CD4-positive, alpha-beta T cell treated with Interferon gamma for 1 hour (primary cell): ENCODE data around the gene INPP5A.
"Not testable (repeated sequence)": the region's sequence is repeated elsewhere in the genome, so short reads cannot be mapped to it uniquely, and the experiment has no call there.

Experiments
- DNase-seq: peaks from one replicate; pipeline ENCODE4 v3.0.0-alpha.2; 2020

The INPP5A gene

DNA sequence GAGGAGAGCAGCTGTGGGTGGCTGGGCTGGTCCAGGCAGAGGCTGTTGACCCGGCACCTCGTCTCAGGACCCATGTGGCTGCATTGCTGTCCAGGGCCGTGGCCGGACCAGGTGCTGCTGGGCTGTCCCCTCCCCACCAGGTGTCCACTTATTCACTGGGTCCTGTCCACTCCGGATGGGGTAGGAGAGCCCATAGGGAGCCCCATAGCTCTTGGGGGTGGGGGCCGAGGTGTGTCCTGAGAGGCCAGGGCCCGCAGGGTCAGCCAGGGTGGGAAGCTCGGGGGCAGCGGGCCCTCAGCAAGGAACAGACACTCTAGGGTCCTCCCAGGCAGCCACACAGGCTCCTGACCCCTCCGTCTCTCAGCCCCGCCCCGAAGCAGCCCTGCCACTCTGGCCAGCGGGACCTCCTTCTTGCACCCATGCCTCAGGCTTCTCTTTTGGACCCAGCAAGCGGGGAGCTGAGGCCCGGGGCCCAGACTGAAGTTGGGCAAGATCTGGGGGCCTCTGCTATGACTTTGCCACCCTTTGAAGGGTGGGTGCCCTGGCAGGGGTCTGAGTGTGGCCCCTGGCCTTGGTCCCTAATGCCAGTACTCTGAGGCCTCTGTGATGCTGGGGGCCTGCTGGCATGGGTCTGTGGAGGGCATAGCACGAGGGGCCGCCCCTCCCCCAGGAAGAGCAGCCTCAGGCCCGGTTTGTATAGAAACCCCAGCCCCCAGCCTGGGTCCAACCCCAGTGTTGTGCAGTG lies 162.0 kb downstream of the INPP5A start:
- no peak for DNase-seq

DNA sequence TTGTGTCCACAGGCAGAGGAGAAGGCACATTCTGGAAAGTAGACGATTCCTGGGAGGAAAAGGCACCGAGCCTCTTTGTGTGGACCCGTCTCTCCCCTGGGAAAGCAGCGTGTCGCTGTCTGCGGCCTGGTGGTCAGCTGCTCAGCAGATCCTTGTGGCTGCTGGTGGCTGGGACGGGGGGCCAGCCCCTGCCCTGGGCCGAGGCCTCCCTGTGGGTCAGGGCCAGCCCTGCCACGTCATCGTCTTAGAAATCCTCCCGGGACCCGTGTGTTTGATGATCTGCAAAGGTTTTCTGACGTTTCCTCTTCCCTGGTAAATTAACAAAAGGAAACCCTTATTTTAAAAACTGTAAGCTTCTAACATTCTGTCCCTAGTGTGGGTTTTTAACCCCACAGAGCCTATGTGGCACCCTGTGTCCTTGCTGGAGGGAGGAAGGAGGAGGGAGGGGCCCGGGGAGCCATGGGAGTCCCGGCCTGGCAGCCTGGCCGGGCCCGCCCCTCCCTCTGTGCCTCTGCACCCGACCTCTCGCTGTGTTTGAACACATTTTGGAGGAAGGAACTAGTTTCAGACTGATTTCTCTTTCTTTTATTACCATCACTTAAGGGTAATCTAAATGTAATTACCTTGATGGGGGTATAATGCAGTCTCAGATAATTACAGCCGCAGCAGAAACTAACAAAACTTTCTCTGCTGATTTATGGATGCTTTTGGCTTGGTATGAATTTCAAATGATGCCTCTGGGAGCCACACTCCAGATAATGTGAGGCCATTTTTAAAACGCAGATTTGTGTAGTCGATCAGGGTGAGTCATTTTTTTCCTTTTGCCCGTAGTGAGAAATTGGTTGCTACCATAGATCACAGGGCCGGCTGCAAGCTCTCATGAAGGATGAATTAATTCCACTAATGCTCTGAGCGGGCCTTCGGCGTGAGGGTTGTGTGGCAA lies 162.8 kb downstream of the INPP5A start:
- no peak for DNase-seq

DNA sequence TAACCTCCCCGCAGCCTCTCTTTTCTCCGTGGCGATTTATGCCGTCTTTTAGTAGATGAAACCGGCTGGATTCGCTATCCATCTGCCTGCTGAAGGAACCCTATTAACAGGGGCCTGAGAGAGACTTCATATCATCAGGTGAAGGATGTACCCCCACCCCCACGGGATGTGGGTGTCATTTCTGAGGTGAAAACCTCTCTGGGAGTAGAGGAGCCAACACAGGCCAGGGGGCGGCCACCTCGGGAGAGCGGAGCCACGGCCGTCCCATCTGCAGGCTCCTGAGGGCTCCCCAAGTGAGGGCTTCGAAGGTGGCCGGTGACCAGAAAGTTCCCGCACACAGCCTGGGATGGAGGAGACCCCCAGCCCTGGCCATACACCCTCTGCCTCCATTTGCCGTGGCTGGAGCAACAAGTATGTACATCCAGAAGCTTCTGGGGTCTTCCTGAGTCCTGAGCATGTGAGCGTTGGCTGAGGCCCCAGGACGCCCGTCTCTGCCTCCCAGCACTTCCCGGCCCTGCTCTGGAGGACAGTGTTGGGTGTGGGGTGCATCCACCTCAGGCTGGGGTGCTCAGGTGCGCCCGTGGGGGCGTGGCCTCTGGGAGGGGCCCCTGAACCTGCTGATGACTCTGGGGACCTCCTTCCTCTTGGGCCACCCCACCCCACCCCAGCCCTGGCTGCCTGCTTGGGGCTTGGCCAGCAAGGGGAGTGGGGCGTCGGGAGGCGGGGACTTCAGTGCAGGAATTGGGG lies 163.7 kb downstream of the INPP5A start:
- DNase-seq = no peak

DNA sequence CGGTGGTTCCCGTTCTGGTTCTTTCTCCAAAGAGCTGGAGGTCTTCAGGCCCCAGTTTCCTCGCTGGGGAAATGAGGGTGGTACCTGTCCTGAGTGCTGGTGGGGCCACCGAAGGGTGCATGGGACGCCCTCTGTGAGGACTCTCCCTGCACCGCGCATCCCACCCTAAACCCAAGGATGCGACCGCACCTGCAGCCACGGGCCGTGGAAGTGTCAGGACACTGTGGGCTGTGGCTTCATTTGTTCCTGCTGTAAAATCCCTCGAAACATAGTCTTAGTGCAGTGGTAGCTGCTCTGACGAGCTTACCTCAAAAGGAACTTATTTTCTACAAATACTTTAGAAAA lies 164.2 kb downstream of the INPP5A start:
- no peak for DNase-seq

DNA sequence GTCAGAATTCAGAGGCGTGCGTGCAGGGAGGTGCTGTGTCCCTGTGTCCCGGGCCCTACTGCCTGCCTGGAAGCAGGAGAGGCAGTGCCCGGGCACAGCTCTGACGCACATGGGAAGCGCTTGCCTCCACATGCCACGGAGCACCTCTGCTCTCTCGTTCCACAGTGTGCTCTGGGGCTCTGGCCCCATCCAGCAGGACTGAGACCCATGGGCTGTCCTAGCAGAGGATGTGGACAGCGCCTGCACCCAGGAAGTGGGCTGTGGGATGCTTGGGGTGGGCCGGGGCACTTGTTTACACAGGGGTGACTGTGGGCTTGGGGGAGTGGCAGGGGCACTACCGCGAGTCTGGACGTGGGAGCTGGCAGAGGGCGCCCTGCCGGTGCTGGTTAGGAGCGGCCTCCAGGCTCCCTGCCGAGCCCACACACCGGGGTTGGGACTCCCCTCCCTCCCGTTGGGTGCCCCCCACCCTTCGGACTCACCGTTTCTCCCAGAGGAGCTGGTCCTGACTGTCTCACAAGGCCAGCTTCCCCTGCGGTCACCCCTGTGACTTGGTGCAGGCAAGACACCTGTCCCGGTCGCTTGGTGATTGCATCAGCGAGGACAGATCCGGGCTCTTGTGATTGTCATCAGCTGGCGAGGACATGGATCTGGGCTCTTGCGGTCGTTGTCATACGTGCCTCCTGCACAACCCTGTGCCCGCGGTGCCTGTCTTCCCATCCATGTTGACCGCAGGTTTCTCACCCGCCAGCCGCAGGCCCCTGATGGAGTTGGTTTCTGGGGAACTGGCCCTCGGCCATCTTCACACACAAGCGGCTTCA lies 165.2 kb downstream of the INPP5A start:
- DNase-seq = no peak

DNA sequence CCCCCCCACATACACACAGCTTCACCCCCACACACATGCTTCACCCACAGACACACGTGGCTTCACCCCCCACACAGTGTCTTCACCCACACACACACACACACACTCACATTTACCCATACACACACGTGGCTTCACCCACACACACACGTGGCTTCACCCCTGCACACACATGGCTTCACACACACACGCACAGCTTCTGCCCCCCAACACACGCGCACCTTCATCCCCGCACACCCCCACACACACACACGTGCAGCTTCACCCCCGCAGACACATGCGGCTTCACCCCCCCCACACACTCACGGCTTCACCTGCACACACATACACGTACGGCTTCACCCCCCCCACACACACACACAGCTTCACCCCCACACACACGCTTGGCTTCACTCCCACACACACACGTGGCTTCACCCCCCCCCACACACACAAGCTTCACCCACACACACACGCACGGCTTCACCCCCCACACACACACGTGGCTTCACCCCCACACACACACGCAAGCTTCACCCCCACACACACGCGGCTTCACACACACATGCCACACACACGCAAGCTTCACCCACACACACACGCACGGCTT lies 165.9 kb downstream of the INPP5A start:
- no peak for DNase-seq

DNA sequence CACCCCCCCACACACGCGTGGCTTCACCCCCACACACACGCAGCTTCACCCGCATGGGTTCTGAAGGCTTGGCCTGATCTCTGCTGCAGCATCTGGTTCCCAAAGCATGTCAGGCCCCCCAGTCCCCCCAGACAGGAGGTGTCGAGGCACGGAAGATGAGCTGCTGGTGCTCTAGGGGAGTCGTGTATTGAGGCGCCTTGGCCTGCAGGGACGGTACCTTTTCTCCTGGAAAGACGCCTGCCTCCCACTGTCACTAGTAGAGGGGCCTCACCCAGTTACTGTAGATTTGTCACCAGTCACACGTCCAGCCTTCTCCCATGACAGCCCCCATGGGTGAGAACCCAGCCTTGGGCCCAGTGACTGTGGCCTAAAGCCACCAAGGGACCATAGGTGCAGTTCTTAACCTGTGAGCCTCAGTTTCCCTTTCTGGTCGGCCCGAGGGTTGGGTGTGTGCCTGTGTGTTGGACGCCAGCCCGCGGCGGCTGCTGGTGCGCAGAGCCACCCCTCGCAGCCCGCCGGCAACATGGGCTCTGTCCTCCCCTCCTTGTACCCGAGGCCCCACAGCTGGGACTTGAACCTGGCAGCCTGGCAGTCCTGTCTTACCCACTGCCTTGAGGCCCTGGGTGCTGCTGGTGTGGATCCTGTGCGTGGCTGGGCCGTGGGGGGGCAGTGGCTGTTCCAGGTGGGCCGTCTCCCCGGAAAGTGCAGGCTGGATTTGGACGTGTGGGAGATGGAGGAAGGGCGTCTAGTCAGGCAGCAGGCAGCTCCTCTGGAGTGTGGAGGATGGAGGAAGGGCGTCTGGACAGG lies 166.6 kb downstream of the INPP5A start:
- DNase-seq = no peak

DNA sequence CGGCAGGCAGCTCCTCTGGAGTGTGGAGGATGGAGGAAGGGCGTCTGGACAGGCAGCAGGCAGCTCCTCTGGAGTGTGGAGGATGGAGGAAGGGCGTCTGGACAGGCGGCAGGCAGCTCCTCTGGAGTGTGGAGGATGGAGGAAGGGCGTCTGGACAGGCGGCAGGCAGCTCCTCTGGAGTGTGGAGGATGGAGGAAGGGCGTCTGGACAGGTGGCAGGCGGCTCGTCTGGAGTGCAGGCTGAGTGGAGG lies 167.2 kb downstream of the INPP5A start:
- DNase-seq = not testable (repeated sequence)

DNA sequence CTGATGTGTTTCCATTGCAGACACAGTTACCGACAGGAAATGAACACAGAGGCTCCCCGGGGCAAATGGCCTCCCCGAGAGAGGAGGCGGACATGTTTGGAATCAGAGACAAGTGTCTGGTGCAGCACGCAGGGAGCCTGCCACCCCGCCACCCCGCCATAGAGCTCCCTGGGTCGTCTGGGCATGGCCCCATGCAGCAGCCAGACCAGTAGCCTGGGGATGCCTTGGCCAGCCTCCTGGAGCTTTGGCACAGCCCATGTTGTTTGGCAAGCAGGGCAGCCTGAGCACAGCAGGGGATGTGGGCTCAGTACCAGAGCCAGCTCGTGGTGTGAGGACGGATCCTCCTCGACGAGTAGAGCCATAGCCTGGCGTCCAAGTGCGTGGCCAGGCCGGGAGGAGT lies 167.6 kb downstream of the INPP5A start:
- no peak for DNase-seq

DNA sequence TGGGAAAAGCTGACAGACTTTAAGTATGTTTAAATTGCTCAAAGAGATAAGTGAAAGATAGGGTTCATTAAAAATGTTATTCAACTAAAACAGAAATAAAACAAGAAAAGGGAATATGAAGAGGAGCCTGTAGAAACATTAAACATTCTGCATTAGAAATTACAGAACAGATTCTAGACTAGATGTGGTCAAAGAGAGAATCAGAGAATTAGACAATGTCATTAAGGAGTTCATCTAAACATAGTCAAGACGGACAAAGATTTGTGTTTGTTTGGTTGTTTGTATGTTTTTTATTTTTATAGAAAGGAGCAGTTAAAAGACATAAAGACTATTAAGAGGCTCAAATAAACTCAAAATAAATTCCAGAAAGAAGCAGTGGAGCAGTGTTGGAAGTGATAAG lies 168.4 kb downstream of the INPP5A start:
- DNase-seq = no peak

DNA sequence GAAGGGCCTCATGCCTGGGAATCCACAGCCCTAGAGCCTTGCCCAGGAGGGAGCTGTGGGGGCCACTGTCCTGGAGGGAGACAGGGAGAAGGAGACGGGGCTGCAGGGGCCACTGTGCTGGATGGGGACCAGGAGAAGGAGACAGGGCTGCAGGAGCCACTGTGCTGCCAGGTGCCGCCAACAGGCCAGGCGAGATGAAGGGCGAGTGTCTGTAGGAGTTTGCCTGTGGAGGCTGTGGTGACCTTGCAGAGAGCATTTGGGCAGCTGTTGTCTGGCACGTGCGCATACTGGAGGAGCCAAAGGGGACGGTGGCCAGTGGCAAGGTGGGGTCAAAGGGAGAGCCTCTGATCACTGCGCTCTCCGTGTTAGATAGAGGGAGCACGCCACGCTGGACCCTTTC lies 169.1 kb downstream of the INPP5A start:
- no peak for DNase-seq

DNA sequence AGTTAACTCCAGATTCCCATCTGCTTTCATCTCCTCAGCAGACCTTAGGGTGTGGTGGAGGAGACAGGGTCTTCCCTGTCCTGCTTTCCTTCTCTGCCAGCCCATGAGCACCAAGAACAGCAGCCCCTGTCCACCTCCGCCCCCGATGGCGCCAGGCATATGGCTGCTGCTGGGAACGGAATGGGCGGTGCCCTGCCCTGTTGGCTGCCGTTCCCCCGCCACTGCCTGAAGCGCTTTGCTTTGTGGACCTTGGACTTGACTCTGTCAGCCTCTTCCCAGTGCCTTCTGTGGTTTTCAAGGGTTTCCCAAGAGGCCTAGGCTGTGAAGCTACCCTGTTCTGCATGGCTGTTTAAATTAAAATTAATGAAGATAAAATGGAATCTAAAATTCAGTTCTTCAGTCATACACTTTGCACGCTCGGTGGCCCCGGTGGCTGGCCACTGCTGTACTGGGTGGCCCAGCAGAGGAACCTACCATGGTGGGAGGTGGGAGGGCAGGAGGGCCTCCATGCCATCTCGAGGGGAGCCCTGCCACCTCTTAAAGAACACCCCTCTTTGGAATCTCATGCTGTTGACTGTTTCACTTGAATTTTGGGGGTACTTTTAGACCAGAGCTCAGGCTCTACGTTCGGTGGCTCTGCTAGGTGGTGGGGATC lies 169.7 kb downstream of the INPP5A start:
- no peak for DNase-seq

DNA sequence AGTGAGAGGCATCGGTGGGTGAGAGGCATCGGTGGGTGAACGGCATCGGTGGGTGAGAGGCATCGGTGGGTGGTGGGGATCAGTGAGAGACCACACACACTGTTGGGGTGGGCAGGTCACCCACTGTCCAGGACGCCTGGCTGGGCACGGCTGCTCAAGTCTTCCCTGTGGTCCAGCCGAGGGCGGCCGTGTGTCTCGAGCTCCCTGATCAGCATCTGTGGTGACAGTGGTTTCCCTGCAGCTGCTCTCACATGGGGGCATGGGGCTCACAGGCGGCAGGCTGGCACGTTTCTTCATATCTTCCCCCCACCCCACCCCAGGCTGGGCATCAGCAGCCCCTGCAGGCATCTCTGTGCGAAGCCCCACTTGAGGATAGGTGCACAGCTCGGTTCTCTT lies 170.2 kb downstream of the INPP5A start:
- DNase-seq = no peak

DNA sequence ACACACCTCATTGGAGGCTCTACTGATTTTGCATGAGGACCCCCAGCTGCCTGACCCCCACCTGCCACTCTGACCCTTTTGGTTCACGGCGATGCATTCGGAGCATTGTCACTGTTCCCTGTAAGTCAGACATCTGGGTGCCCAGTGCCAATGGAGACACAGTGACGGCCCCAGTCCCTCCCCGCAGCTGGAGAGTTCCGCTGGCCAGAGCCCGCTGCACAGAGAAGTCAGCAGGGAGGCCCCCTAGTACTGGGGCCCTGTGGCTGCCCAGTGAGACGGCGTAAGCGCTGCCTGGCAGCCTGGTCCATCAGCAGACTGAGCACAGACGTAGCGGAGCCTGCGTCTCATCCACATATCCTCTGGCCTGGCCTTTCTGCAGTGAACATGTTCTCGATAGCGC lies 170.9 kb downstream of the INPP5A start:
- DNase-seq = no peak

DNA sequence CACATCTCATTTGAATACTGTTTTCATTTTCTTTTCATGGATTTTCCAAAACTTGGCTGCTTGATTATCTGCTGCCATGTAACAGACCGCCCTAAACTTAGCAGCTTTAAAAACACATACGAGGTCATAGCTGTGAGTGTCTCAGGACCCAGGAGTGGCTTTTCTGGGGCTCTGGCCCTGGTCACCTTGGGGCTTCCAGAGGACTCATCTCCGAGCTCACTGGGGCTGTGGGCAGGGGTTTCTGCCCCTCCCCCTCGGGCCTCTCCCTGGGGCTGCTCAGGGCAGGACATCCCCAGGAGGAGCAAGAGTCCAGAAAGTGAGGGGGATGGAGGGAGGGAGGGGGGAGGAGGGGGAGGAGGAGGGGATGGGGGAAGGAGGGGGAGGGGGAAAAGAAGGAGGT lies 171.3 kb downstream of the INPP5A start:
- DNase-seq = no peak

DNA sequence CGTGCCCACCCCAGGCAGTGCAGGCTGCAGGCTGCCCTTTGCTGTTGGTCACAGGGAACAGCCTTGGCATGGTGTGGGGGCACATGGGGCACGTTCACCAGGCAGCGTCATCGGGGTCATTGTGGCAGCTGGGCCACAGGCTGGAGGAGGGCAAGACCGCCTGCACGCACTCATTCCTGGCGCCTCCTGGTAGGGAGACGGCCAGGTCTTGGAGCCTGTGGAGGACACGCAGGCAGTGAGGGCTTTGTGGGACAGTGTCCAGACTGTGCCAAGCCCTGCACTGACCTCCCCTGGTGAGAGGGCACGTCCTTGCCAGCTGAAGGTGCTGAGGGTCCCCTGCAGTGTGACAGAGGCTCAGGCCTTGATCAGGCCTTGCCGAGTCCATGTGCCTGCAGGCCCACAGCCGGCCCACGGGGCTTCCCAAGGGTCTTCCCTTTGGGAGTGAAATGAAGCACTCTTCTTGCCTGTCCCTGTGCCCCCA lies 171.9 kb downstream of the INPP5A start:
- DNase-seq = no peak

DNA sequence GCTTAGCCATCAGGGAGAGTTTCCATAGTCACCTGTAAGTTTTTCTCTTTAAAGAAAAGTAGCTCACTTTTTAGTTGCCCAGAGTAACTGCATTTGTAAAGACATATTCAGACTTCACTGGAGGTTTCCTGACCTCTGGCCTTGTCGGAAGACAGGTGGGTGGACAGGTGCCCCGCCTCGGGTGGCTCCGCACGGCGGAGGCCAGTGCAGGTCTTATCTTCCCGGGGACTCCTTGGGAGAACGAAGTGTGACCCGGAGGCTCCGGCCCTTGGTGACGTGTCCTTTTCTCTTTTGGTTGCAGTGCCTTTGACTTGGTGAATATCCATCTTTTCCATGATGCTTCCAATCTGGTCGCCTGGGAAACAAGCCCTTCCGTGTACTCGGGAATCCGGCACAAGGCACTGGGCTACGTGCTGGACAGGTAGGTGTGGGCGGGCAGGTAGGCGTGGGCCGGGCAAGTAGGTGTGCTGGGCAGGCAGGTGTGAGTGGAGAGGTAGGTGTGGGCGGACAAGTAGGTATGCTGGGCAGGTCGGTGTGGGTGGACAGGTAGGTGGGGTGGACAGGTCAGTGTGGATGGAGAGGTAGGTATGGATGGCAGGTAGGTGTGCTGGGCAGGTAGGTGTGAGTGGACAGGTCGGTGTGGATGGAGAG lies 172.6 kb downstream of the INPP5A start:
- no peak for DNase-seq

DNA sequence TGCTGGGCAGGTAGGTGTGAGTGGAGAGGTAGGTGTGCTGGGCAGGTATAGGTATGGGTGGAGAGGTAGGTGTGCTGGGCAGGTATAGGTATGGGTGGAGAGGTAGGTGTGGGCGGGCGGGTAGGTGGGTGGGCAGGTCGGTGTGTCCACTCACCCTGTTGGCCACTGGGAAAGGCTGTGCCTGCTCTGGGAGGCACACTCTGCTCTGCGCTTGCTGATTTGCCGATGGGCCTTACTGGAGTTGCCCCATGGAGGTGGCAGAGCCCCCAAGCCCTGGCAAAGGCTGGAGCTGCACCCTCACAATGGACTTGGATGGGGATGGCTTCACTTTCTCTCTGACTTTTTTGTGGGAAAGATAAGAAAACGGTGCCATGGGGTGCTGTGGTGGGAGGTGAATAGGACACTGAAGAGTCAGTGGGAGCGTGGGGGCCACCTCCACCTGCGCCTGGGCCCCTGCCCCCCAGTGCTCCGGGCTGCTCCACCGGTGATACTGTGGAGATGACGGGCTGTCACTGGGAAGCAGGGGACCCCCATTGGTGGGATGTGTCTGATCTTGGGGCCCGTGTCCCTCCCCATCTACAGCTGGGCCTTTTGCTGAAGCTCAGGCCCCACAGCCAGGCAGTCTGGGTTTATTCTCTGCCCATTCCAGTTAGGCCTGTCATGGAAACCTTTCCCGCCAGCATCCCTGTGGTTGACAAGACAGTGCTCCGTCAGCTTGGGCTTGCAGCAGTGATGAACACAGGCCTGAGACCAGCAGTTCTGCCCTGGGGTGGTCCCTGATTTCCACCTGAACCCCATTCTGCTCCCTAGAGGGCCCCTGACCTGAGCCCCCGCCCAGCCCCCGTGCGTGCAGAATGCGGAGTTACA lies 173.4 kb downstream of the INPP5A start:
- DNase-seq = no peak

DNA sequence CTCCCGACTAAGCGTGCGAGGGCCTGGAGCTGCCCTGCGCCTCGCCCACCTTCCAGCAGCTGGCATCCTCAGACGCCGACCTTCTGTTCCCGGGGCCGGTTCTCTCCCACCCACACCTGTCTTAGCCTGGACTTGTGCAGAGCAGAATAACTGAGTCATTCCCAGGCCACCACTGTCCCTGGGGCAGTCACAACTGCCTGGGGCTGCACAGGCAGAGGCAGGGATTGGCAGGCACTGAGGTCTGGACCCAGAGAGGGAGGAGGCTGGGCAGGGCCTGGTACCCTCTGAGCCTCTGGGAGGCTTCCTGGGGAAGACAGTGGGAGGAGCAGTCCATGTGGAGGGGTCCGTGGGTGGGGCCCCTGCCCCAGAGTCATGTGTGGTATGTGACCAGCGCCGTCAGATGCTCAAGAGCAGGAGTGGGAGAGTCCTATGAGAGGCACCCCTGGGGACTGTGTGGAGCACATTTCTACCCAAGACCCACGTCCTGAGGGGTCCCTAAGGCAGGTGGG lies 174.1 kb downstream of the INPP5A start:
- DNase-seq = no peak
